ENCODE results near the gene IKZF2.

Gene IKZF2

DNA sequence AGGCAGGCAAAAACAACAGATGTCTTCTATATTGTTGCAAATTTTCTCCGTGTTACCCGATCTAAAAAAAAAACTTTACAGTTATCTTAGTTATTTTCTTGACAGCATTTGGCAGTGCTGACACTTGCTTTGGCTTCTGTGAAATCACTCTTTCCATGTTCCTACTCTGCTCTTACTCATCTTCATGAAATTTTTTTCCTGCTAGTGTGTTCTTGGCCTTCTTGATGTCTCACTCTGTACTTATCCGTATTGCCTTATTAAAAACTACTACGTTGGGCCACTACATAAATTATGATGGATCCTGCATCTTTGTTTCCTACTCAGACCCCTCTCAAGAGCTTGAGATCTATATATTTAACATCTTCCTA, 134.4 kb downstream of the IKZF2 start:
- Histone ChIP-seq H3K4me1 (ENCODE audit: control insufficient read depth, insufficient read depth, low read length) (no peaks in the 10 kb centered on the region), H3K27me3 (ENCODE audit: control insufficient read depth, insufficient read depth, low read length) (no peaks in the 10 kb centered on the region), H3K9me3 (ENCODE audit: control insufficient read depth, insufficient read depth, low read length) (no peaks in the 10 kb centered on the region), H3K36me3 (ENCODE audit: control insufficient read depth, insufficient read depth, low read length) (no peaks in the 10 kb centered on the region), H3K27ac (ENCODE audit: low read length) (no peak overlapping the region), H3K4me3 (ENCODE audit: low read length) (no peak overlapping the region)
- no peak for DNase-seq (ENCODE audit: low read depth, low spot score)
- WGBS (ENCODE audit: insufficient coverage, insufficient read length), result no CpG with 5 or more reads among the region's 4 CpGs

- Histone ChIP-seq H3K27ac (ENCODE audit: low read length) (no peak overlapping the region), H3K4me3 (ENCODE audit: low read length) (no peak overlapping the region), H3K27me3 (ENCODE audit: control insufficient read depth, insufficient read depth, low read length) (no peaks in the 10 kb centered on the region), H3K36me3 (ENCODE audit: control insufficient read depth, insufficient read depth, low read length) (no peaks in the 10 kb centered on the region), H3K9me3 (ENCODE audit: control insufficient read depth, insufficient read depth, low read length) (no peaks in the 10 kb centered on the region), H3K4me1 (ENCODE audit: control insufficient read depth, insufficient read depth, low read length) (no peaks in the 10 kb centered on the region)
- no peak for DNase-seq (ENCODE audit: low read depth, low spot score)
- no CpG with 5 or more reads among the region's 3 CpGs for WGBS (ENCODE audit: insufficient coverage, insufficient read length)
Observed at GRCh38 chr2:213016166-213016983, 135.0 kb downstream of the IKZF2 start.

DNA sequence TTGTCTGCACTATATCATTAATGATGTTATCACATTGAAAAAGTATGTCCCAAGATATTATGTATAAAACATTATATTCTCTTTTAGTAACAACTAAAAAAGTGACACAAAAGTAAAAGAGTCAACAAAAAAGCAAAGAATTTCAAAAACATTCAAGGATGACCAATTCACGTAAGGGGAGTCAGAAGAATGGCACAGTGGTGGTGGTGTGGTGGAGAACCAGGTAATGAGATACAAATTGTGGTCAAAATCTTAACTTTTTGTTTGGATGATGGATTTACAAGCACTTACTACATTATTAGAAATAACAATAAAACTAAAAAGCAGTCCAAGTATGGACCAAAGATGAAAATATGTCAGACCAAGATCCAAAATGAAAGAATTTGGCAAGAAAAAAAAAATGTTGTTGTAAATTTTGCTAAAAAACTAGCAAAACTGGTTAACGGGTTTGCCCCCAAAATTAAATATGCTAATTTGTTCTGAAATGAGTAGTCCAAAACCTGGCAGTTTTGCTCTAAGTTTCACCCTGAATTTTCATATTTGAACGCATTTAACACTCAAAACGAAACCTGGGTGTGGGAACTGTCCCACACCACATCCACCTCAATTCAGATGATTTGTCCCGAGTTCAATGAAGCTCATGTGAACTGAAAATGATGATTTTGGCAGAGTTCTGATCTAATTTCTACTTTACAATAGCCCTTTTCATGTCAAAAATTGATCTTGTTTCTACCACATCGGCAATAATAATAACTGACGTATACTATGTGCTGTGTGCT, 135.8 kb downstream of the IKZF2 start:
- Histone ChIP-seq H3K27me3 (ENCODE audit: control insufficient read depth, insufficient read depth, low read length) (no peaks in the 10 kb centered on the region), H3K4me3 (ENCODE audit: low read length) (no peak overlapping the region), H3K9me3 (ENCODE audit: control insufficient read depth, insufficient read depth, low read length) (no peaks in the 10 kb centered on the region), H3K36me3 (ENCODE audit: control insufficient read depth, insufficient read depth, low read length) (no peaks in the 10 kb centered on the region), H3K27ac (ENCODE audit: low read length) (no peak overlapping the region), H3K4me1 (ENCODE audit: control insufficient read depth, insufficient read depth, low read length) (no peaks in the 10 kb centered on the region)
- DNase-seq (ENCODE audit: low read depth, low spot score), result no peak
- WGBS (ENCODE audit: insufficient coverage, insufficient read length), result no CpG with 5 or more reads among the region's 7 CpGs

DNA sequence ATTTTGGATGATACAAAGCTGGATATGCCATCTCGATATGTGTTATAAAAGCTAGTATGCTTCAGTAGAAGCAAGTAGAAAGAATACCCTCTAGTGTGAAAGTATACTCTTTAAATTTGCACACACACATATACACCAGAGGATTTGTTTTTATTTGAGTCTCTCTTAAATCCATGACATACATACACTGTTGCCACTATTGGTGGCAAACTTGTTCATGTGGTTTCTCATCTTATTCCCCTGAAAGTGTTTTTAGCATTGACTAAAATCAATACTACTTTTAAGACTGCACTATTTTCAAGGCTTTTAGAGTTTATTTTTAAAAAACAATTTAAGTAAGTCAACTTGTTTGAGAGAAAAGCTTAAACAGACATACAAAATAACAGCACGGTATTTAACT, 137.4 kb downstream of the IKZF2 start:
- H3K36me3 ChIP-seq (ENCODE audit: control insufficient read depth, insufficient read depth, low read length), result no peaks in the 10 kb centered on the region
- H3K27me3 ChIP-seq (ENCODE audit: control insufficient read depth, insufficient read depth, low read length), result no peaks in the 10 kb centered on the region
- no peaks in the 10 kb centered on the region for H3K4me1 ChIP-seq (ENCODE audit: control insufficient read depth, insufficient read depth, low read length)
- no peaks in the 10 kb centered on the region for H3K9me3 ChIP-seq (ENCODE audit: control insufficient read depth, insufficient read depth, low read length)
- WGBS (ENCODE audit: insufficient coverage, insufficient read length), result no CpG with 5 or more reads among the region's 2 CpGs
- DNase-seq (ENCODE audit: low read depth, low spot score), result no peak
- H3K27ac ChIP-seq (ENCODE audit: low read length), result no peak overlapping the region
- no peak overlapping the region for H3K4me3 ChIP-seq (ENCODE audit: low read length)

DNA sequence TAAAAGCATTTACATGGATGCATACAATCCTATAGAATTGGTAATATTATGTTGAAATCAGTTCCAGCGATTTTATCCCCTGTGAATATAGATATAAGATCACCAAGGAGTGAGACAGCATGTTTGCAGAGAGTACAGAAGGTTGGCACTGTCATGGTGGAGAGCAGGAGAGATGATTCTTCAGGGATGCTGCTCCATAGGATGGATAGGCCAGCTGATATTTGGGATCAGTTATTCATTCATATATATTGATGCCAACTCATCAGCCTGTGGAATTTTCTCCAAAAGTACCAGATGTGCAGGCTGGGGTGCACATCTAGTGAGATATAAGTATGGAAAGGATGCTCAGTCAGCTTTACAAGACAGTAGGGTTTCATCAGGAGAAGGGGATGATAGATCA, 139.9 kb downstream of the IKZF2 start:
- H3K27me3 ChIP-seq (ENCODE audit: control insufficient read depth, insufficient read depth, low read length), result no peaks in the 10 kb centered on the region
- no peak for DNase-seq (ENCODE audit: low read depth, low spot score)
- H3K4me1 ChIP-seq (ENCODE audit: control insufficient read depth, insufficient read depth, low read length), result no peaks in the 10 kb centered on the region
- no peaks in the 10 kb centered on the region for H3K9me3 ChIP-seq (ENCODE audit: control insufficient read depth, insufficient read depth, low read length)
- WGBS (ENCODE audit: insufficient coverage, insufficient read length), result no CpG with 5 or more reads among the region's 1 CpG
- no peak overlapping the region for H3K27ac ChIP-seq (ENCODE audit: low read length)
- H3K4me3 ChIP-seq (ENCODE audit: low read length), result no peak overlapping the region
- H3K36me3 ChIP-seq (ENCODE audit: control insufficient read depth, insufficient read depth, low read length), result no peaks in the 10 kb centered on the region

GRCh38 chr2:213010106-213010779, 141.2 kb downstream of the IKZF2 start:
- H3K36me3 ChIP-seq (ENCODE audit: control insufficient read depth, insufficient read depth, low read length), result no peaks in the 10 kb centered on the region
- WGBS (ENCODE audit: insufficient coverage, insufficient read length), result no CpG with 5 or more reads among the region's 1 CpG
- H3K4me3 ChIP-seq (ENCODE audit: low read length), result no peak overlapping the region
- no peaks in the 10 kb centered on the region for H3K9me3 ChIP-seq (ENCODE audit: control insufficient read depth, insufficient read depth, low read length)
- no peak for DNase-seq (ENCODE audit: low read depth, low spot score)
- no peaks in the 10 kb centered on the region for H3K27me3 ChIP-seq (ENCODE audit: control insufficient read depth, insufficient read depth, low read length)
- H3K27ac ChIP-seq (ENCODE audit: low read length), result no peak overlapping the region
- H3K4me1 ChIP-seq (ENCODE audit: control insufficient read depth, insufficient read depth, low read length), result no peaks in the 10 kb centered on the region

GRCh38 chr2:213007290-213007838, 144.0 kb downstream of the IKZF2 start:
- WGBS (ENCODE audit: insufficient coverage, insufficient read length), result no CpG with 5 or more reads among the region's 5 CpGs
- DNase-seq (ENCODE audit: low read depth, low spot score), result no peak
- Histone ChIP-seq H3K4me1 (ENCODE audit: control insufficient read depth, insufficient read depth, low read length) (no peaks in the 10 kb centered on the region), H3K36me3 (ENCODE audit: control insufficient read depth, insufficient read depth, low read length) (no peaks in the 10 kb centered on the region), H3K4me3 (ENCODE audit: low read length) (no peak overlapping the region), H3K27ac (ENCODE audit: low read length) (no peak overlapping the region), H3K9me3 (ENCODE audit: control insufficient read depth, insufficient read depth, low read length) (no peaks in the 10 kb centered on the region), H3K27me3 (ENCODE audit: control insufficient read depth, insufficient read depth, low read length) (no peaks in the 10 kb centered on the region)

DNA sequence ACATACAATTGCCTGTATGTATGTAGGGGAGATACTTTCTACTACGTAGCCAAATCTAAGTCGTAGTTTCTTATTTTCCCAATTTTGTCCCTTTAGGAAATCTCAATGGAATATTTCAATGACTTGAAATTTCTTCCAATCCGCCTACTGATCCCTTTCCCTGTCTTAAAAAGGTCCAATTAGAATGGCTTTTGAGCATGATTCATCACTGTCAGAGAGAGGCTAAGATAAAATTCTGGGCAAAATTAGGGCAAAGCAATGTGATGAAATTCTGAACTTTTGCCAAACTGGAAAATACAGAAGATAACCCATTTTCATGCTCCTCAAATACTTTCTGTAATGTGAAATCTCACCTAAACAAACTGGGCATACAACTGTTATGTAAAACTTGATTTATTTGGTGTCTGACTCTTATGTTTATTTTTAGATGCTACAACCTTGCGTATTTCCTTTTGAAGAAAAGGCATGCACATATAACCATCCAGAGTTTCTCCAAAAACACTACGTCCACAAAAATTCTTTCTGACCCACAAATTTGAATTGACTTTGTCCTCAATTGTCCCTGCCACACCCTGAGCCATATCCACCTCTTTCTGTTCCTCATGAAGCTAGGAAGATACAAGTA, 147.1 kb downstream of the IKZF2 start:
- DNase-seq (ENCODE audit: low read depth, low spot score), result no peak
- H3K9me3 ChIP-seq (ENCODE audit: control insufficient read depth, insufficient read depth, low read length), result no peaks in the 10 kb centered on the region
- H3K4me1 ChIP-seq (ENCODE audit: control insufficient read depth, insufficient read depth, low read length), result no peaks in the 10 kb centered on the region
- H3K4me3 ChIP-seq (ENCODE audit: low read length), result no peak overlapping the region
- WGBS (ENCODE audit: insufficient coverage, insufficient read length), result no CpG with 5 or more reads among the region's 5 CpGs
- H3K27ac ChIP-seq (ENCODE audit: low read length), result no peak overlapping the region
- H3K36me3 ChIP-seq (ENCODE audit: control insufficient read depth, insufficient read depth, low read length), result no peaks in the 10 kb centered on the region
- H3K27me3 ChIP-seq (ENCODE audit: control insufficient read depth, insufficient read depth, low read length), result no peaks in the 10 kb centered on the region

GRCh38 chr2:213002383-213002782, 149.0 kb downstream of the IKZF2 start:
- Histone ChIP-seq H3K27me3 (ENCODE audit: control insufficient read depth, insufficient read depth, low read length) (no peaks in the 10 kb centered on the region), H3K9me3 (ENCODE audit: control insufficient read depth, insufficient read depth, low read length) (no peaks in the 10 kb centered on the region), H3K4me1 (ENCODE audit: control insufficient read depth, insufficient read depth, low read length) (no peaks in the 10 kb centered on the region), H3K27ac (ENCODE audit: low read length) (no peak overlapping the region), H3K36me3 (ENCODE audit: control insufficient read depth, insufficient read depth, low read length) (no peaks in the 10 kb centered on the region), H3K4me3 (ENCODE audit: low read length) (no peak overlapping the region)
- DNase-seq (ENCODE audit: low read depth, low spot score), result no peak

DNA sequence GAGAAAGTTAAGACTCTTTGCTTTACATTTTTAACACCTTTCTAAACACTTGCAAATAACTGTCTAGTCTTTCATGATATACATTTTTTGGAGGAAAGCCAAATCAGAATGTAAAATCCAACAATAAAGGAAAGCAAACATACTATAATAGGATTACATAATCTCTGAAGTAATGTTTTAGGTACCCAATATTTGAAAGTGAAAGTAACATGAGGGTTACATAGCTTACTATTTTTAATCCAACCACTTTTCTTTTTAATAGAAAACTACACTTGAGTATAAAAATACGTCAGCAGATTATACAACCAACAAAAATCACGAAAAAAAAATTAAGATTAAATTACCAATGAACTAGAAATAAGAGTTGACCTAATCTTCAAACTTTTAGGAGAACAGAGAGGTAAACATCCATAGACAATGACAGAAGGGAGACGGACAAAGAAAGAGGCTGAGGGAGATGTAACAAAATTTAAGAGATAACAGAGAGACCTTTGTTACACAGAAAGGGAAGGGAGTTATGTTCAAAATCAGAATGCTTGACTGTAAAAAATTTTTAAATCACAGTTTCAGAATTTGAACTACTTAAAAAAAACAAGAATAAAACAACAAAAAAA, 150.0 kb downstream of the IKZF2 start:
- WGBS (ENCODE audit: insufficient coverage, insufficient read length), result 100% methylated on average over 2 of the region's 3 CpGs
- H3K27ac ChIP-seq (ENCODE audit: low read length), result no peak overlapping the region
- H3K4me1 ChIP-seq (ENCODE audit: control insufficient read depth, insufficient read depth, low read length), result no peaks in the 10 kb centered on the region
- no peaks in the 10 kb centered on the region for H3K36me3 ChIP-seq (ENCODE audit: control insufficient read depth, insufficient read depth, low read length)
- H3K9me3 ChIP-seq (ENCODE audit: control insufficient read depth, insufficient read depth, low read length), result no peaks in the 10 kb centered on the region
- no peaks in the 10 kb centered on the region for H3K27me3 ChIP-seq (ENCODE audit: control insufficient read depth, insufficient read depth, low read length)
- no peak for DNase-seq (ENCODE audit: low read depth, low spot score)
- no peak overlapping the region for H3K4me3 ChIP-seq (ENCODE audit: low read length)
